LNCaP clone FGC (cell line): ENCODE results near the gene DCAF8.

Experiments
- DNase-seq: peaks from one replicate; pipeline ENCODE4 v3.0.0-alpha.2; 2011; ENCODE audit warnings: low read depth
- H3K4me3 ChIP-seq: 2 replicates; pipeline ENCODE4 v1.5.1; 2011; ENCODE audit warnings: mild to moderate bottlenecking, low read depth, low read length, control low read depth
- TF ChIP-seq, protein P1 (sequence below): IDR thresholded peaks from 2 replicates; pipeline ENCODE4 v1.5.1; 2012; ENCODE audit warnings: mild to moderate bottlenecking; ENCODE audit not compliant: control insufficient read depth, insufficient read depth; ENCODE audit errors: extremely low read depth

Gene DCAF8

GRCh38 chr1:160206036-160206389 lies 56.3 kb downstream of the DCAF8 start:
- TF ChIP-seq, protein P1, sequence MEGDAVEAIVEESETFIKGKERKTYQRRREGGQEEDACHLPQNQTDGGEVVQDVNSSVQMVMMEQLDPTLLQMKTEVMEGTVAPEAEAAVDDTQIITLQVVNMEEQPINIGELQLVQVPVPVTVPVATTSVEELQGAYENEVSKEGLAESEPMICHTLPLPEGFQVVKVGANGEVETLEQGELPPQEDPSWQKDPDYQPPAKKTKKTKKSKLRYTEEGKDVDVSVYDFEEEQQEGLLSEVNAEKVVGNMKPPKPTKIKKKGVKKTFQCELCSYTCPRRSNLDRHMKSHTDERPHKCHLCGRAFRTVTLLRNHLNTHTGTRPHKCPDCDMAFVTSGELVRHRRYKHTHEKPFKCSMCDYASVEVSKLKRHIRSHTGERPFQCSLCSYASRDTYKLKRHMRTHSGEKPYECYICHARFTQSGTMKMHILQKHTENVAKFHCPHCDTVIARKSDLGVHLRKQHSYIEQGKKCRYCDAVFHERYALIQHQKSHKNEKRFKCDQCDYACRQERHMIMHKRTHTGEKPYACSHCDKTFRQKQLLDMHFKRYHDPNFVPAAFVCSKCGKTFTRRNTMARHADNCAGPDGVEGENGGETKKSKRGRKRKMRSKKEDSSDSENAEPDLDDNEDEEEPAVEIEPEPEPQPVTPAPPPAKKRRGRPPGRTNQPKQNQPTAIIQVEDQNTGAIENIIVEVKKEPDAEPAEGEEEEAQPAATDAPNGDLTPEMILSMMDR = no peak
- peak overlapping the region; percentile 92 for H3K4me3 ChIP-seq
- DNase-seq = no peak

DNA sequence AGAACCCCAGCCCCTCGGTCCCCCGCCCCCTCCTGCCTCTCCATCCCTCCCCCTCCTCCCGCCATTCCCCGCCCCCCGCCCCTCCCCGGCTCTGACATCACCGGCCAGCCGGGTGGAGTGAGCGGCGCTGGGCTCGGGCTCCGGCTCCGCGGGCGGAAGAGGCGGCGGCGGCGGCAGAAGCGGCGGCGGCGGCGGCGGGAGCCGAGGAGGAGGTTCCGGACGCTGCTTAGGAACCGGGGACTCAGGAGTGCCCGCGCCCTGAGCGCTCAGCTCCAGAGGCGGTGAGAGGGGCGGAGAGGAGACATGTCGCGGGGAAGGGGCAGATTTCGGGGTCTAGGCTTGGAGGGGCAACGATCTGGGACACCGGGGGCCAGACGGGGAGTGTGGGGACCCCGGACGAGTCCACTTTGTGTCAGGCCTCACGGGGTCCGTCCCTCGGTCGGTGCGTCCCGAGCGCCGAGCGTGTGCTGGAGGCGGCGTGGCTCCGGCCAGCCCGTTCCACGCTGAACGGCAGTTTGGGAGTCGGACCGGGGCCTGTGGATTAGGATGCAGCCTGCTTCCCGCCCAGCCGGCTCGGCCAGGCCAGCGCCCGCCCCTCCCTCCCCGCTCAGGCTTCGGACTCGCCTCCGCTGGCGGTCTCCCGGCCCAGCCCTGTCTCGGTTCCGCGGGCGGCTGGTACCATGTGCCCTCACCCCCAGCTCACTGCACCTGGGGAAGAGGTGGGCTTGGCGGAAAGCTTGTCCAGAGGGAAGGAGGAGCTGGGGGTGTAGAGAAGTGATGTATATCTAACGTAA lies 56.9 kb downstream of the DCAF8 start, which contains the start of gene PEA15:
Gene PEA15 (plus strand): TSS at position 143 of the 794 bp plus-strand sequence. CDS start 6,161 bp downstream, outside the sequence.
- DNase-seq = no peak
- TF ChIP-seq, protein P1 = no peak
- H3K4me3 ChIP-seq = peak within 1 kb of the TSS; percentile 92

- TF ChIP-seq, protein P1 = no peak
- H3K4me3 ChIP-seq = no peak overlapping the region
- DNase-seq = no peak
Observed at GRCh38 chr1:160204526-160205241, 57.7 kb downstream of the DCAF8 start.

DNA sequence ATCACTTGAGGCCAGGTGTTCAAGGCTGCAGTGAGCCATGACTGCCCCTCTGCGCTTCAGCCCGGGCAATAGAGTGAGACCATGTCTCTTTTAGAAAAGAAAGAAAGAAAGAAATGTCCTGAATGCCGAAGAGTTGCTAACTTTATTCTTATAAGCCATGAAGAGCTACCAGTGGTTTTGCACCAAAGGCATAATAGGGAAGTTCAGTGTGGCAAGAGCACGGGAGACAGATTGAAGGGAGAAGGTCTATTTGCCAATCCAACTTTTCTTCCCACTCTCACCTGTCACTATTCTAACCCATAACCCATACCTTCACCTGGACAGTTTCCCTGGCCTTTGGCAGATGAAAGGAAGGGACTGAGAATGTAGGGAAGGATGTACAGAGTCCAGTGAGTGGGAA lies 61.6 kb downstream of the DCAF8 start:
- no peak for DNase-seq
- H3K4me3 ChIP-seq = no peak overlapping the region
- TF ChIP-seq, protein P1 = no peak

DNA sequence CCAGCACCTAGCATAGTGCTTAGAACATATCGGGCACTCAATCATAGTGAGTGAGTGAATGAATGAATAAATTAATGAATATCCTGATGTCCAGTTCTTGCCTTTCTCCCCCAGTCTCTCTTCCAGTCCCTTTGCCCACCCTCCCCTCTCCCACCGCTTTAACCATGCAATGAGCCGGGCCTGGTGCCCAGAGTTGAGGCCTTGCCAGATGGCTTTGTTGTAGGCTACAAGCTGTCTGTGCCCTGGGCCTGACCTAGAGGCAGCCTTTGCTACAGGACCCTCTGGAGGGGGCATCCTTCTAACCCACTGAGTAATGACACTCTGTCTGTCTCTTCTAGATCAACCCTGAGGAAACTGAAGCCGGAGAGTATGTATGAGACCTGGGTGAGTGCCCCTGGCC lies 65.1 kb downstream of the DCAF8 start:
- no peak for DNase-seq
- TF ChIP-seq, protein P1 = no peak
- no peak overlapping the region for H3K4me3 ChIP-seq

DNA sequence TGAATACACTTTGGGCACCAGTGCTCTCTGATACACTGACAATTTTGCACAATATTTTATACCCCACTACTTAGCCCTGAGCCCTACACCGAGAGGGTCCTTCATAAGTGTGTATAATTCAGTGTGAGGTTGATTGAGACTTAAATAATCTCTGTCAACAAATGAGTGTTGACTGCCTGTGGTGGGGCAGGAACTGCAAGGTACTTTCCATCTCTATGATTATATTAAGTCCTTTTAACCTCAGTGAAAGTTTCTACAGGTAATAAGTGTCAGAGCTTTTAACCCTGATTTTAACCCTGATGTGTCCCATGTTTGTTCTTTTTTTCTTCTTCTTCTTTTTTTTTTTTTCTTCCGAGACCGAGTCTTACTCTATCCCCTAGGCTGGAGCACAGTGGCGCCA lies 66.2 kb downstream of the DCAF8 start:
- TF ChIP-seq, protein P1 = no peak
- H3K4me3 ChIP-seq = no peak overlapping the region
- no peak for DNase-seq
